GM12864 (cell line): Measurements from ENCODE around the gene LMAN2L.

Experiments used
- DNase-seq: peaks from one replicate; pipeline ENCODE4 v3.0.0-alpha.2; 2011; ENCODE audit warnings: low read depth
- H3K4me3 ChIP-seq: 2 replicates; pipeline ENCODE4 v1.5.1; 2011; ENCODE audit warnings: mild to moderate bottlenecking, low read depth, low read length, control low read depth
- CTCF ChIP-seq: IDR thresholded peaks from 2 replicates; pipeline ENCODE4 v1.5.1; 2011; ENCODE audit warnings: low read depth, mild to moderate bottlenecking, moderate library complexity, low read length, control low read depth, inconsistent platforms; ENCODE audit errors: missing control alignments

The LMAN2L gene

GRCh38 chr2:96729748-96730147 lies 10.1 kb downstream of the LMAN2L start:
- no peak for TF ChIP-seq CTCF
- no peak overlapping the region for H3K4me3 ChIP-seq
- DNase-seq, result no peak

- no peak for DNase-seq
Observed at GRCh38 chr2:96727431-96727830, 12.4 kb downstream of the LMAN2L start.

GRCh38 chr2:96726131-96726530 lies 13.7 kb downstream of the LMAN2L start:
- no peak for DNase-seq
- no peak for TF ChIP-seq CTCF
- H3K4me3 ChIP-seq, result no peak overlapping the region

More at GRCh38 chr2:96727431-96727830, 12.4 kb downstream of the LMAN2L start:
- TF ChIP-seq CTCF, result no peak
- H3K4me3 ChIP-seq, result no peak overlapping the region

GRCh38 chr2:96716388-96716787 lies 23.5 kb downstream of the LMAN2L start:
- no peak overlapping the region for H3K4me3 ChIP-seq
- TF ChIP-seq CTCF, result no peak
- DNase-seq, result no peak

- no peak for DNase-seq
- no peak for TF ChIP-seq CTCF
- no peak overlapping the region for H3K4me3 ChIP-seq
Observed at GRCh38 chr2:96715658-96716057, 24.2 kb downstream of the LMAN2L start.

GRCh38 chr2:96710985-96711384 lies 28.9 kb downstream of the LMAN2L start:
- DNase-seq, result no peak
- no peak for TF ChIP-seq CTCF
- no peak overlapping the region for H3K4me3 ChIP-seq

- DNase-seq, result no peak
- H3K4me3 ChIP-seq, result no peak overlapping the region
- TF ChIP-seq CTCF, result no peak
Observed at GRCh38 chr2:96703021-96703751, 36.7 kb downstream of the LMAN2L start.
